ENCODE results near the gene VSIG8. TPM values are rescaled to one million over a fixed set of nuclear protein-coding genes. Genes with fewer than 3 reads are reported as not detected.

Gene VSIG8
- total and polyA plus RNA-seq, 2 donors (not counting 1 experiment from before 2014, with no cell fraction given) = not detected

DNA sequence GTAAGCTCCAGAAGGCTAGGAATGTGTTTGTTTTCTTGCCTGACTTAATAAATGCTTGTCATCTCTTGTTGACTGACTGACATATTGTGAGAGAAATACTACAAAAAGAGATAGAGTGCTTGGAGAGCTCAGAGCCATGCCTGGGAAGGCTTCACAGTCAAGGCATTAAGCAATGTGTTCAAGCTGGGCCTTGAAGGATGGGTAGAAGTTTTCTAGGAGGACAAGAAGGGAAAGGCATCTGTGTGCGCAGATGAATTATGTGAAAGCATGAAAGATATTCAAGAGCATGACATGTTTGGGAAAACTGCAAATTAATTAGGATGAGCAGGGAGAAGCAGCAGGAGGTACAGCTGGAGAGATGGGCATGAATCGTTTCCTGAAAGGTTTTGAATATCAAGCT lies 30.1 kb downstream of the VSIG8 start:
- intact Hi-C loops (cut with micrococcal nuclease) = no loop called here

More for the DNA sequence above, 30.1 kb downstream of the VSIG8 start:
- Histone ChIP-seq H3K9ac (ENCODE audit: low read length) (no peak overlapping the region), H3K4me1 (ENCODE audit: control insufficient read depth in 2 of 2, insufficient read depth in 2 of 2, low read length in 2 of 2) (peaks cover 3 to 13% of the 10 kb centered on the region in 2 donors), H3K36me3 (replicated peaks in 1 of 2; ENCODE audit: control extremely low read depth in 1 of 2, control insufficient read depth in 1 of 2, extremely low read depth in 1 of 2, insufficient read depth in 2 of 2, low read length in 1 of 2) (no peaks in the 10 kb centered on the region), H2AFZ (ENCODE audit: insufficient read depth, low read depth, low read length, poor library complexity, severe bottlenecking) (no peak overlapping the region), H3K9me3 (ENCODE audit: control extremely low read depth in 1 of 3, control insufficient read depth in 2 of 3, insufficient read depth in 1 of 3, low read length in 2 of 3) (peaks cover 0 to 6% (median 0%) of the 10 kb centered on the region in 3 donors), H3K27me3 (replicated peaks in 1 of 4; ENCODE audit: control extremely low read depth in 1 of 4, control insufficient read depth in 3 of 4, insufficient read depth in 4 of 4, low read length in 3 of 4) (peaks cover 0 to 8% (median 3%) of the 10 kb centered on the region in 4 experiments), H4K20me1 (ENCODE audit: control insufficient read depth, insufficient read depth, low read length, poor library complexity, severe bottlenecking) (no peaks in the 10 kb centered on the region), H3K27ac (ENCODE audit: low read length in 2 of 2) (no peak overlapping the region), H3K79me2 (ENCODE audit: control insufficient read depth, insufficient read depth, low read length) (no peaks in the 10 kb centered on the region), H3K4me2 (replicated peaks; ENCODE audit: low read depth, low read length, poor library complexity, severe bottlenecking) (no peak overlapping the region), H3K4me3 (ENCODE audit: control extremely low read depth in 1 of 5, extremely low read depth in 1 of 5, insufficient read depth in 1 of 5, low read depth in 2 of 5, low read length in 4 of 5) (no peak overlapping the region)
- DNase-seq (no peak), ATAC-seq (ENCODE audit: low read depth) (no peak)
- ChIA-PET CTCF (interaction anchor here (0.7 to 3.6 kb wide), 6 partner anchors 12 to 175 kb away, joined by 3 to 16 read pairs (median 6); partner anchors contain the start of gene IGSF9), POLR2A (no interaction called here)
- no peaks in the 10 kb centered on the region for H3K27me3 Mint-ChIP-seq
- no peak overlapping the region for H3K4me3 Mint-ChIP-seq
- H3K9me3 Mint-ChIP-seq (ENCODE audit: insufficient read depth) = no peaks in the 10 kb centered on the region
- no peak for TF ChIP-seq EZH2 (IDR thresholded peaks at IDR 0.05; ENCODE audit: borderline replicate concordance, insufficient read depth, low read depth, low read length, poor library complexity, severe bottlenecking)
- no peak for TF ChIP-seq CTCF (IDR thresholded peaks at IDR 0.05)
- 100% methylated on average over 2 of the region's 2 CpGs for WGBS (ENCODE audit: insufficient coverage)
- no peak overlapping the region for H3K27ac Mint-ChIP-seq
- peaks cover 9% of the 10 kb centered on the region for H3K4me1 Mint-ChIP-seq
